MCF 10A (cell line): Measurements from ENCODE around the gene TEAD2. TPM values are rescaled to one million over a fixed set of nuclear protein-coding genes. Genes with fewer than 3 reads are reported as not detected.

Source experiments
- BruUV-seq: library from RNA; stranded (reverse); fragments of 400-500 nt; replicated peaks from 2 replicates; lab custom pipeline; 2021; lab: Mats Ljungman, UMichigan
- CTCF ChIA-PET: fragments of 300-600 bp; sonication (Branson Sonifier 250); formaldehyde crosslinking; extraction: SDS; loops from one replicate; lab custom pipeline; 2021; ENCODE audit warnings: antibody characterized with exemption, inconsistent platforms; lab: Yijun Ruan, JAX
- POLR2A ChIA-PET: fragments of 300-600, 350-650 bp; sonication (Branson Sonifier 250); formaldehyde crosslinking; extraction: SDS; loops from one replicate; lab custom pipeline; 2020; ENCODE audit warnings: antibody characterized with exemption, inconsistent platforms; lab: Yijun Ruan, JAX
- DNase-seq: peaks from one replicate; pipeline ENCODE4 v3.0.0-alpha.2; 2018; ENCODE audit not compliant: unreplicated experiment
- H3K27ac Mint-ChIP-seq: one replicate; pipeline ENCODE4 v1.8.0; 2022; ENCODE audit warnings: mild to moderate bottlenecking, low read depth, mixed read lengths; ENCODE audit not compliant: unreplicated experiment
- H3K27me3 Mint-ChIP-seq: one replicate; pipeline ENCODE4 v1.8.0; 2022; ENCODE audit warnings: mixed read lengths; ENCODE audit not compliant: insufficient read depth, unreplicated experiment
- H3K36me3 Mint-ChIP-seq: one replicate; pipeline ENCODE4 v1.8.0; 2022; ENCODE audit warnings: mild to moderate bottlenecking, moderate library complexity, mixed read lengths; ENCODE audit not compliant: insufficient read depth, unreplicated experiment
- H3K4me1 Mint-ChIP-seq: one replicate; pipeline ENCODE4 v1.8.0; 2022; ENCODE audit warnings: mixed read lengths; ENCODE audit not compliant: insufficient read depth, unreplicated experiment
- H3K4me3 Mint-ChIP-seq: one replicate; pipeline ENCODE4 v1.8.0; 2022; ENCODE audit warnings: mild to moderate bottlenecking, moderate library complexity, mixed read lengths; ENCODE audit not compliant: unreplicated experiment
- H3K9me3 Mint-ChIP-seq: one replicate; pipeline ENCODE4 v1.8.0; 2022; ENCODE audit warnings: mixed read lengths; ENCODE audit not compliant: unreplicated experiment
- CTCF ChIP-seq: fragments of 200-600 bp; IDR thresholded peaks from one replicate; pipeline ENCODE4 v1.8.0; 2022; ENCODE audit warnings: antibody characterized with exemption, mild to moderate bottlenecking; ENCODE audit not compliant: unreplicated experiment
- intact Hi-C: fragments of 100-400 bp; cut with micrococcal nuclease; formaldehyde crosslinking; loops from 2 replicates; pipeline ENCODE4 v1.14.1; 2022
- total RNA-seq: library from RNA; stranded (reverse); gene quantifications from 2 replicates; pipeline ENCODE4 v1.2.3, GENCODE V29; 2022

TEAD2 gene
- total RNA-seq, 1 experiment from 2014 or later = 3.5 TPM

DNA sequence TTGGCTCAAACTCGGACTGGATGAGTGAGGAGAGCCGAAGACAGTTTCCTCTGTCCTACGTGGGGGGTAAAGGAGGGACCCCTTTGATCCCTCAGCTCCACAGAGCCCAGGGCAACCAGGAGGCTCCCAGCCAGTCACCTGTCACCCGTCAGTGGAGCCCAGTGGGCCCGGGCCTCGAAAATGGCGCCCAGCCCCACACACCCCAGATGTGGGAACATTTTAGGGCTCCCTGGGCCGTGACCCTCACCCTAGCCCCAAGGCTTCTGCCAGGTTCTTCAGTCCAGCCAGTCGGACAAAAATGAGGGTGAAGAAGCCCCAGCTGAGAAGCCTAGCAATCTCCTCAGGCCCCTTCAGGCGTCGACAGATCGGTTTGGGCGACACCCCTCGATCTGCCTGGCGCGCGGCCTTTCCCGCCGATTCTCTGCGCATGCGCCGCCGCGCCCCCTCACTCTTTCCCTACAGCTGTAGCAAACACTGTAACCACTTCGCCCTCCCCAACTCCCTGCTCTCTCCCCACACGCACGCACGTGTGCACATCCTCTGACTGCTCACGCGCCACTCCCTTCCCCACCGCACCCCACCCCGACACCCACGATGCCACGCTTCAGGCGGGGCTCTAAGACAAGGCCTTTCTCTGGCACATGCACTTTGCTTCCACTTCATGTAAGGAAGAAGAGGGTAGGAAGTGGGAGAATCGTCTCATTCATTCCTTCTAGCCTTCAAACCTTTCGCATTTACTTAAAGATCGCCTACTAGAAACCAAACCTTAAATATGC, 37.2 kb downstream of the TEAD2 start, which contains the start of gene SLC6A16:
Gene SLC6A16, minus strand, starts transcription at position 391 of the 776 bp plus-strand sequence. CDS start 13,844 bp downstream, outside the sequence.
- CTCF ChIA-PET = interaction anchor here (0.9 to 2.2 kb wide), 4 partner anchors 20 to 99 kb away, joined by 3 to 5 read pairs (median 4); no protein-coding TSS in a partner anchor

GRCh38 chr19:49318296-49318695, 43.9 kb downstream of the TEAD2 start:
- H3K9me3 Mint-ChIP-seq = peaks cover 6% of the 10 kb centered on the region
- TF ChIP-seq CTCF = no peak
- no peak overlapping the region for H3K4me3 Mint-ChIP-seq
- POLR2A ChIA-PET = interaction anchor here (0.7 kb wide), 1 partner anchor 35 kb away, joined by 3 read pairs; no protein-coding TSS in a partner anchor
- no TSS peak for BruUV-seq
- CTCF ChIA-PET = interaction anchor here (0.7 to 2.3 kb wide), 4 partner anchors 9 to 17 kb away, joined by 3 to 10 read pairs (median 6); no protein-coding TSS in a partner anchor
- no peak for DNase-seq
- no peak overlapping the region for H3K27ac Mint-ChIP-seq
- no peaks in the 10 kb centered on the region for H3K27me3 Mint-ChIP-seq
- no peaks in the 10 kb centered on the region for H3K36me3 Mint-ChIP-seq
- intact Hi-C loops = no loop called here
- no peaks in the 10 kb centered on the region for H3K4me1 Mint-ChIP-seq

More for the DNA sequence above, 37.2 kb downstream of the TEAD2 start, which contains the start of gene SLC6A16:
- POLR2A ChIA-PET = interaction anchor here (0.8 to 1.1 kb wide), 2 partner anchors 22 to 306 kb away, joined by 3 read pairs; no protein-coding TSS in a partner anchor
- Mint-ChIP-seq H3K27ac (no peak within 1 kb of the TSS), H3K4me3 (no peak within 1 kb of the TSS), H3K9me3 (peaks cover 3% of the 10 kb centered on the region), H3K36me3 (no peaks in the 10 kb centered on the region), H3K27me3 (no peaks in the 10 kb centered on the region), H3K4me1 (peaks cover 6% of the 10 kb centered on the region)
- no TSS peak for BruUV-seq
- intact Hi-C loops = no loop called here
- TF ChIP-seq CTCF = no peak
- DNase-seq = no peak

- Mint-ChIP-seq H3K36me3 (no peaks in the 10 kb centered on the region), H3K27me3 (no peaks in the 10 kb centered on the region), H3K27ac (no peak overlapping the region), H3K4me3 (no peak overlapping the region), H3K4me1 (no peaks in the 10 kb centered on the region), H3K9me3 (peaks cover 6% of the 10 kb centered on the region)
- no peak for TF ChIP-seq CTCF
- no TSS peak for BruUV-seq
- no peak for DNase-seq
- POLR2A ChIA-PET = no interaction called here
- intact Hi-C loops = no loop called here
- CTCF ChIA-PET = interaction anchor here (0.6 to 0.7 kb wide), 2 partner anchors 9 to 127 kb away, joined by 3 read pairs; no protein-coding TSS in a partner anchor
Measured at GRCh38 chr19:49316284-49316683, 45.9 kb downstream of the TEAD2 start.

- peaks cover 4% of the 10 kb centered on the region for H3K9me3 Mint-ChIP-seq
- H3K27me3 Mint-ChIP-seq = no peaks in the 10 kb centered on the region
- no peaks in the 10 kb centered on the region for H3K36me3 Mint-ChIP-seq
- H3K4me1 Mint-ChIP-seq = no peaks in the 10 kb centered on the region
- no peak overlapping the region for H3K27ac Mint-ChIP-seq
- POLR2A ChIA-PET = interaction anchor here (0.6 kb wide), 1 partner anchor 43 kb away, joined by 3 read pairs; no protein-coding TSS in a partner anchor
- no peak overlapping the region for H3K4me3 Mint-ChIP-seq
- no peak for DNase-seq
- TF ChIP-seq CTCF = no peak
- CTCF ChIA-PET = no interaction called here
- intact Hi-C loops = no loop called here
- BruUV-seq = no TSS peak
Measured at GRCh38 chr19:49315111-49315510, 47.1 kb downstream of the TEAD2 start.
